ENCODE measurements around the gene NDUFC2. TPM values are rescaled to one million over a fixed set of nuclear protein-coding genes. Genes with fewer than 3 reads are reported as not detected.

The NDUFC2 gene
- total and polyA plus RNA-seq, 2 of the 8 experiments (the other 6 are each of a cell fraction or from before 2014, with no cell fraction given), result 216 to 356 TPM

- Histone ChIP-seq H3K79me2 (ENCODE audit: control insufficient read depth in 1 of 2, insufficient read depth in 2 of 2, low read length in 2 of 2) (no peaks in the 10 kb centered on the region), H3K18ac (ENCODE audit: extremely low read depth, low read length) (no peak overlapping the region)
- POLR2A ChIA-PET (ENCODE audit: partially characterized antibody), result interaction anchor here (2.1 kb wide), 1 partner anchor 12 kb away, joined by 11 read pairs; no protein-coding TSS in a partner anchor
- TF ChIP-seq POLR2A (IDR thresholded peaks at IDR 0.05; ENCODE audit: control extremely low read depth in 1 of 2, low read depth in 2 of 2, low read length in 2 of 2) (no peak), RAD21 (IDR thresholded peaks at IDR 0.05 in 1 of 2, conservative IDR thresholded peaks at IDR 0.05 in 1 of 2; ENCODE audit: low read depth in 2 of 2, low read length in 2 of 2) (no peak), ASH2L (IDR thresholded peaks at IDR 0.05; ENCODE audit: low read length) (no peak), PHF8 (conservative IDR thresholded peaks at IDR 0.05; ENCODE audit: low read depth, low read length) (no peak), MAFK (IDR thresholded peaks at IDR 0.05; ENCODE audit: low read depth, low read length) (no peak), CHD2 (IDR thresholded peaks at IDR 0.05; ENCODE audit: low read length) (no peak), RNF2 (IDR thresholded peaks at IDR 0.05; ENCODE audit: borderline replicate concordance, low read depth, low read length, missing control alignments, poor library complexity, severe bottlenecking) (no peak), NANOG (IDR thresholded peaks at IDR 0.05; ENCODE audit: insufficient read depth, low read depth, low read length, poor library complexity, severe bottlenecking) (no peak), SIX5 (IDR thresholded peaks at IDR 0.05; ENCODE audit: low read depth, low read length) (no peak)
- TF ChIP-seq, protein P1, sequence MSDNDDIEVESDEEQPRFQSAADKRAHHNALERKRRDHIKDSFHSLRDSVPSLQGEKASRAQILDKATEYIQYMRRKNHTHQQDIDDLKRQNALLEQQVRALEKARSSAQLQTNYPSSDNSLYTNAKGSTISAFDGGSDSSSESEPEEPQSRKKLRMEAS (IDR thresholded peaks at IDR 0.05), result no peak
- TF ChIP-seq, protein P2, sequence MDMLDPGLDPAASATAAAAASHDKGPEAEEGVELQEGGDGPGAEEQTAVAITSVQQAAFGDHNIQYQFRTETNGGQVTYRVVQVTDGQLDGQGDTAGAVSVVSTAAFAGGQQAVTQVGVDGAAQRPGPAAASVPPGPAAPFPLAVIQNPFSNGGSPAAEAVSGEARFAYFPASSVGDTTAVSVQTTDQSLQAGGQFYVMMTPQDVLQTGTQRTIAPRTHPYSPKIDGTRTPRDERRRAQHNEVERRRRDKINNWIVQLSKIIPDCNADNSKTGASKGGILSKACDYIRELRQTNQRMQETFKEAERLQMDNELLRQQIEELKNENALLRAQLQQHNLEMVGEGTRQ (IDR thresholded peaks at IDR 0.05; ENCODE audit: low read length), result no peak
- TF ChIP-seq, protein P3, sequence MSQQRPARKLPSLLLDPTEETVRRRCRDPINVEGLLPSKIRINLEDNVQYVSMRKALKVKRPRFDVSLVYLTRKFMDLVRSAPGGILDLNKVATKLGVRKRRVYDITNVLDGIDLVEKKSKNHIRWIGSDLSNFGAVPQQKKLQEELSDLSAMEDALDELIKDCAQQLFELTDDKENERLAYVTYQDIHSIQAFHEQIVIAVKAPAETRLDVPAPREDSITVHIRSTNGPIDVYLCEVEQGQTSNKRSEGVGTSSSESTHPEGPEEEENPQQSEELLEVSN (IDR thresholded peaks at IDR 0.05), result no peak
These were observed 46.6 kb downstream of the NDUFC2 start for GRCh38 chr11:78033040-78033439.

More at GRCh38 chr11:78033040-78033439, 46.6 kb downstream of the NDUFC2 start:
- Histone ChIP-seq H2BK12ac (ENCODE audit: low read depth, low read length) (no peak overlapping the region), H2BK120ac (replicated peaks; ENCODE audit: low read depth, low read length) (no peak overlapping the region), H3K23ac (ENCODE audit: insufficient read length) (no peak overlapping the region), H2AFZ (ENCODE audit: low read length) (no peak overlapping the region), H3K4ac (replicated peaks; ENCODE audit: insufficient read length, low read depth, low read length) (no peak overlapping the region), H2BK20ac (ENCODE audit: low read length) (no peak overlapping the region), H3K9me3 (ENCODE audit: insufficient read depth in 2 of 2, low read depth in 1 of 2, low read length in 1 of 2) (no peaks in the 10 kb centered on the region), H2AK5ac (ENCODE audit: low read depth, low read length) (no peak overlapping the region), H4K91ac (replicated peaks; ENCODE audit: insufficient read length, low read length) (no peak overlapping the region), H3K27me3 (replicated peaks in 1 of 4; ENCODE audit: control insufficient read depth in 3 of 4, extremely low read depth in 1 of 4, insufficient read depth in 3 of 4, low read length in 3 of 4) (no peaks in the 10 kb centered on the region), H3K36me3 (ENCODE audit: control insufficient read depth in 2 of 4, insufficient read depth in 4 of 4, low read length in 3 of 4) (no peaks in the 10 kb centered on the region), H3K56ac (replicated peaks; ENCODE audit: insufficient read length, low read depth, low read length) (no peak overlapping the region), H3K4me1 (replicated peaks in 1 of 4; ENCODE audit: control insufficient read depth in 3 of 4, insufficient read depth in 4 of 4, low read length in 3 of 4) (peaks cover 0 to 6% (median 0%) of the 10 kb centered on the region in 4 experiments; a peak in 1 of 7 replicates), H2BK15ac (ENCODE audit: low read length) (no peak overlapping the region), H3K9ac (replicated peaks in 1 of 4; ENCODE audit: extremely low read depth in 1 of 4, low read depth in 3 of 4, low read length in 3 of 4) (no peak overlapping the region), H3K4me3 (ENCODE audit: extremely low read depth in 1 of 4, insufficient read depth in 2 of 4, low read depth in 3 of 4, low read length in 4 of 4) (no peak overlapping the region), H2BK5ac (ENCODE audit: low read depth, low read length) (no peak overlapping the region), H3K79me1 (ENCODE audit: low read depth, low read length) (no peaks in the 10 kb centered on the region), H3K27ac (ENCODE audit: low read depth, low read length) (no peak overlapping the region), H4K20me1 (replicated peaks in 1 of 2; ENCODE audit: control insufficient read depth in 1 of 2, insufficient read depth in 2 of 2, low read length in 2 of 2) (no peaks in the 10 kb centered on the region), H4K5ac (ENCODE audit: insufficient read length, low read depth, low read length) (no peak overlapping the region), H3K23me2 (ENCODE audit: low read depth, low read length) (no peaks in the 10 kb centered on the region), H3K14ac (ENCODE audit: insufficient read length) (no peak overlapping the region), H3K4me2 (ENCODE audit: insufficient read depth in 1 of 2, low read depth in 2 of 2, low read length in 2 of 2) (no peak overlapping the region), H4K8ac (ENCODE audit: extremely low read depth, insufficient read depth, low read length) (no peak overlapping the region)
- FAIRE-seq, result no peak
- CTCF ChIA-PET (ENCODE audit: partially characterized antibody), result interaction anchor here (0.7 to 9.0 kb wide), 2 partner anchors 12 to 1409 kb away, joined by 3 to 92 read pairs; no protein-coding TSS in a partner anchor
- 37% methylated on average over 4 of the region's 4 CpGs; no CpG with 5 or more reads in 1 of the 2 experiments for WGBS, 2 experiments (ENCODE audit: extremely low coverage in 1 of 2, insufficient coverage in 1 of 2, insufficient read length in 1 of 2, insufficient replicate concordance in 2 of 2, low coverage in 1 of 2, low lambda C conversion rate in 2 of 2, missing lambda C conversion rate in 1 of 2)
- no peak for DNase-seq (ENCODE audit: low read depth in 1 of 2, low spot score in 2 of 2)

Measured in H1 (cell line).